GM12892 (cell line): ENCODE data around the gene ADH1A.

Experiments
- POLR2A ChIP-seq: IDR thresholded peaks from 2 replicates; pipeline ENCODE4 v1.6.1; 2011; ENCODE audit warnings: low read depth, low read length, control low read depth
- POLR2AphosphoS5 ChIP-seq: IDR thresholded peaks from 2 replicates; pipeline ENCODE4 v1.6.1; 2011; ENCODE audit warnings: low read depth, low read length, control low read depth

GRCh38 chr4:99334880-99335279, 44.1 kb upstream of the ADH1A start:
- TF ChIP-seq POLR2A (no peak), POLR2AphosphoS5 (no peak)
